HG03469 (cell line): Measurements from ENCODE around the gene PGS1.

ENCODE experiments used
- ATAC-seq: cut with Tn5 transposase; IDR thresholded peaks from one replicate; pipeline ENCODE4 v1.9.1; 2021; ENCODE audit warnings: mild to moderate bottlenecking, moderate library complexity, moderate number of reproducible peaks; ENCODE audit not compliant: unreplicated experiment

Gene PGS1

GRCh38 chr17:78403822-78404221 is 25.4 kb downstream of the PGS1 start:
- ATAC-seq: no peak

GRCh38 chr17:78406396-78406795 is 27.9 kb downstream of the PGS1 start:
- no peak for ATAC-seq

GRCh38 chr17:78406920-78407319 is 28.5 kb downstream of the PGS1 start:
- no peak for ATAC-seq

- no peak for ATAC-seq
These were observed 29.0 kb downstream of the PGS1 start for GRCh38 chr17:78407387-78408000.

- no peak for ATAC-seq
These were observed 30.1 kb downstream of the PGS1 start for GRCh38 chr17:78408476-78409050.

- ATAC-seq: no peak
These were observed 30.9 kb downstream of the PGS1 start for GRCh38 chr17:78409191-78409928.

- ATAC-seq: no peak
These were observed 32.9 kb downstream of the PGS1 start for GRCh38 chr17:78411241-78411857.

GRCh38 chr17:78412403-78412802 is 34.0 kb downstream of the PGS1 start:
- no peak for ATAC-seq

GRCh38 chr17:78414178-78415162 is 36.0 kb downstream of the PGS1 start:
- ATAC-seq: no peak

- no peak for ATAC-seq
These were observed 37.6 kb downstream of the PGS1 start for GRCh38 chr17:78415821-78416711.

- no peak for ATAC-seq
These were observed 38.5 kb downstream of the PGS1 start for GRCh38 chr17:78416791-78417530.

- no peak for ATAC-seq
These were observed 39.1 kb downstream of the PGS1 start for GRCh38 chr17:78417531-78417909.

- no peak for ATAC-seq
These were observed 40.0 kb downstream of the PGS1 start for GRCh38 chr17:78418326-78419026.

- ATAC-seq: no peak
These were observed 41.7 kb downstream of the PGS1 start for GRCh38 chr17:78419970-78420815.

- no peak for ATAC-seq
These were observed 42.7 kb downstream of the PGS1 start for GRCh38 chr17:78421084-78421533.

GRCh38 chr17:78421534-78422266 is 43.3 kb downstream of the PGS1 start:
- ATAC-seq: no peak

GRCh38 chr17:78422267-78422605 is 43.8 kb downstream of the PGS1 start:
- ATAC-seq: no peak
